GM23338 (cell line): Measurements from ENCODE around the gene OPN3. TPM values are rescaled to one million over a fixed set of nuclear protein-coding genes. Genes with fewer than 3 reads are reported as not detected.

ENCODE experiments used
- ATAC-seq: fragments of 200-7000 bp; cut with Tn5 transposase; 3 replicates; pipeline ENCODE4 v1.9.1; 2020
- DNase-seq: peaks from one replicate; pipeline ENCODE4 v3.0.0-alpha.2; 2015; ENCODE audit warnings: low spot score
- H2AFZ ChIP-seq: fragments of 200-600 bp; sonication (generic); 2 replicates; pipeline ENCODE4 v1.8.0; 2016; ENCODE audit warnings: antibody characterized with exemption, mild to moderate bottlenecking, moderate library complexity
- H3F3A ChIP-seq: fragments of 200-600 bp; sonication (generic); replicated peaks from 2 replicates; pipeline ENCODE4 v1.8.0; 2017; ENCODE audit warnings: antibody characterized with exemption, mixed run types, low read depth
- H3K27ac ChIP-seq: fragments of 200-600 bp; sonication (generic); 2 replicates; pipeline ENCODE4 v1.6.1; 2016; ENCODE audit warnings: low read depth
- H3K27me3 ChIP-seq: fragments of 200-600 bp; sonication (generic); 2 replicates; pipeline ENCODE4 v1.8.0; 2016; ENCODE audit warnings: mild to moderate bottlenecking, mixed run types, moderate library complexity; ENCODE audit not compliant: insufficient read depth
- H3K36me3 ChIP-seq: fragments of 200-600 bp; sonication (generic); 2 replicates; pipeline ENCODE4 v1.8.0; 2016; ENCODE audit warnings: mild to moderate bottlenecking; ENCODE audit not compliant: insufficient read depth
- H3K4me1 ChIP-seq: fragments of 200-600 bp; sonication (generic); 2 replicates; pipeline ENCODE4 v1.8.0; 2016; ENCODE audit warnings: mild to moderate bottlenecking, moderate library complexity; ENCODE audit not compliant: insufficient read depth
- H3K4me2 ChIP-seq: fragments of 200-600 bp; sonication (generic); 2 replicates; pipeline ENCODE4 v1.7.1; 2017; ENCODE audit warnings: mixed run types
- H3K4me3 ChIP-seq: fragments of 200-600 bp; sonication (generic); 2 replicates; pipeline ENCODE4 v1.6.1; 2016; ENCODE audit warnings: mixed run types
- H3K79me2 ChIP-seq: fragments of 200-600 bp; sonication (generic); replicated peaks from 2 replicates; pipeline ENCODE4 v1.8.0; 2017; ENCODE audit warnings: mild to moderate bottlenecking; ENCODE audit not compliant: insufficient read depth
- H3K9me2 ChIP-seq: fragments of 200-600 bp; sonication (generic); 2 replicates; pipeline ENCODE4 v1.8.0; 2017; ENCODE audit not compliant: insufficient read depth
- H4K20me1 ChIP-seq: fragments of 200-600 bp; sonication (generic); replicated peaks from 2 replicates; pipeline ENCODE4 v1.8.0; 2017; ENCODE audit warnings: mild to moderate bottlenecking; ENCODE audit not compliant: insufficient read depth
- H3K27ac Mint-ChIP-seq: 2 replicates; pipeline ENCODE4 v1.8.0; 2020; ENCODE audit warnings: inconsistent platforms, mild to moderate bottlenecking, moderate library complexity, mixed read lengths
- H3K27me3 Mint-ChIP-seq: 3 replicates; pipeline ENCODE4 v1.8.0; 2022; ENCODE audit warnings: low read depth, mild to moderate bottlenecking, moderate library complexity, mixed read lengths, inconsistent platforms; ENCODE audit not compliant: insufficient read depth, poor library complexity
- H3K36me3 Mint-ChIP-seq: 3 replicates; pipeline ENCODE4 v1.8.0; 2021; ENCODE audit warnings: low read depth, mild to moderate bottlenecking, inconsistent platforms, moderate library complexity, mixed read lengths
- H3K4me1 Mint-ChIP-seq: 3 replicates; pipeline ENCODE4 v1.8.0; 2020; ENCODE audit warnings: mild to moderate bottlenecking, inconsistent platforms, mixed read lengths
- H3K4me3 Mint-ChIP-seq: 3 replicates; pipeline ENCODE4 v1.8.0; 2021; ENCODE audit warnings: moderate library complexity, mild to moderate bottlenecking, inconsistent platforms, mixed read lengths
- H3K9me3 Mint-ChIP-seq: 3 replicates; pipeline ENCODE4 v1.8.0; 2020; ENCODE audit warnings: moderate library complexity, mild to moderate bottlenecking, inconsistent platforms, mixed read lengths
- CREB1 ChIP-seq: fragments of 250-450 bp; sonication (Bioruptor Pico); IDR thresholded peaks from 2 replicates; pipeline ENCODE4 v1.5.0; 2020; ENCODE audit warnings: low read depth, mild to moderate bottlenecking, moderate library complexity
- CTCF ChIP-seq, 2 experiments: fragments of 200-600 bp in 1 of 2; sonication (generic) in 1 of 2; conservative IDR thresholded peaks; 2 replicates each; pipeline versions ENCODE4 v1.5.1 to v1.6.1; 2016 to 2017; ENCODE audit warnings: antibody characterized with exemption in 2 of 2, low read depth in 2 of 2, mild to moderate bottlenecking in 2 of 2, moderate library complexity in 1 of 2
- EZH2 ChIP-seq: fragments of 200-600 bp; sonication (generic); IDR thresholded peaks from one replicate; pipeline ENCODE4 v1.8.0; 2017; ENCODE audit warnings: antibody characterized with exemption, mild to moderate bottlenecking, low read depth; ENCODE audit not compliant: unreplicated experiment
- EZH2phosphoT487 ChIP-seq: fragments of 200-600 bp; sonication (generic); IDR thresholded peaks from one replicate; pipeline ENCODE4 v1.8.1; 2018; ENCODE audit warnings: antibody characterized with exemption; ENCODE audit not compliant: unreplicated experiment
- NANOG ChIP-seq: IDR thresholded peaks from 2 replicates; pipeline ENCODE4 v1.6.1; 2016; ENCODE audit warnings: antibody characterized with exemption, borderline replicate concordance
- ZNF114 ChIP-seq: fragments of 250-450 bp; sonication (Bioruptor Pico); IDR thresholded peaks from 2 replicates; pipeline ENCODE4 v1.5.0; 2020; ENCODE audit warnings: mild to moderate bottlenecking, moderate library complexity
- ZNF331 ChIP-seq: fragments of 250-450 bp; sonication (Bioruptor Pico); IDR thresholded peaks from 2 replicates; pipeline ENCODE4 v1.5.0; 2020; ENCODE audit warnings: low read depth, mild to moderate bottlenecking, moderate library complexity
- polyA plus RNA-seq: library from polyadenylated mRNA; unstranded; fragments of >200 nt; fragmentation: Nextera tagmentation; extraction: Ambion mirVana; gene quantifications from 2 replicates; pipeline ENCODE4 v1.2.1, GENCODE V29; 2016
- total RNA-seq: library from RNA; depleted of rRNA; stranded (reverse); fragments of >200 nt; shearing (Covaris generic); gene quantifications from 2 replicates; pipeline ENCODE4 v1.2.3, GENCODE V29; 2014
- TF ChIP-seq, protein P1 (sequence below): IDR thresholded peaks from one replicate; pipeline ENCODE4 v1.6.1; 2018; ENCODE audit warnings: antibody characterized with exemption; ENCODE audit not compliant: unreplicated experiment
- TF ChIP-seq, protein P2 (sequence below): fragments of 250-450 bp; sonication (Bioruptor Pico); IDR thresholded peaks from 2 replicates; pipeline ENCODE4 v1.5.0; 2020; ENCODE audit warnings: mild to moderate bottlenecking, moderate library complexity

The OPN3 gene
- total and polyA plus RNA-seq, 2 experiments from 2014 or later, result 23.7 to 46.8 TPM

GRCh38 chr1:241607497-241607896 lies 32.7 kb downstream of the OPN3 start (continued):
- TF ChIP-seq, protein P1, sequence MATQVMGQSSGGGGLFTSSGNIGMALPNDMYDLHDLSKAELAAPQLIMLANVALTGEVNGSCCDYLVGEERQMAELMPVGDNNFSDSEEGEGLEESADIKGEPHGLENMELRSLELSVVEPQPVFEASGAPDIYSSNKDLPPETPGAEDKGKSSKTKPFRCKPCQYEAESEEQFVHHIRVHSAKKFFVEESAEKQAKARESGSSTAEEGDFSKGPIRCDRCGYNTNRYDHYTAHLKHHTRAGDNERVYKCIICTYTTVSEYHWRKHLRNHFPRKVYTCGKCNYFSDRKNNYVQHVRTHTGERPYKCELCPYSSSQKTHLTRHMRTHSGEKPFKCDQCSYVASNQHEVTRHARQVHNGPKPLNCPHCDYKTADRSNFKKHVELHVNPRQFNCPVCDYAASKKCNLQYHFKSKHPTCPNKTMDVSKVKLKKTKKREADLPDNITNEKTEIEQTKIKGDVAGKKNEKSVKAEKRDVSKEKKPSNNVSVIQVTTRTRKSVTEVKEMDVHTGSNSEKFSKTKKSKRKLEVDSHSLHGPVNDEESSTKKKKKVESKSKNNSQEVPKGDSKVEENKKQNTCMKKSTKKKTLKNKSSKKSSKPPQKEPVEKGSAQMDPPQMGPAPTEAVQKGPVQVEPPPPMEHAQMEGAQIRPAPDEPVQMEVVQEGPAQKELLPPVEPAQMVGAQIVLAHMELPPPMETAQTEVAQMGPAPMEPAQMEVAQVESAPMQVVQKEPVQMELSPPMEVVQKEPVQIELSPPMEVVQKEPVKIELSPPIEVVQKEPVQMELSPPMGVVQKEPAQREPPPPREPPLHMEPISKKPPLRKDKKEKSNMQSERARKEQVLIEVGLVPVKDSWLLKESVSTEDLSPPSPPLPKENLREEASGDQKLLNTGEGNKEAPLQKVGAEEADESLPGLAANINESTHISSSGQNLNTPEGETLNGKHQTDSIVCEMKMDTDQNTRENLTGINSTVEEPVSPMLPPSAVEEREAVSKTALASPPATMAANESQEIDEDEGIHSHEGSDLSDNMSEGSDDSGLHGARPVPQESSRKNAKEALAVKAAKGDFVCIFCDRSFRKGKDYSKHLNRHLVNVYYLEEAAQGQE, result no peak
- TF ChIP-seq CREB1 (no peak), NANOG (no peak), CTCF (conservative IDR thresholded peaks at IDR 0.05; ENCODE audit: low read depth in 2 of 2) (no peak), EZH2phosphoT487 (no peak), ZNF114 (CRISPR knock-in tag) (no peak)

DNA sequence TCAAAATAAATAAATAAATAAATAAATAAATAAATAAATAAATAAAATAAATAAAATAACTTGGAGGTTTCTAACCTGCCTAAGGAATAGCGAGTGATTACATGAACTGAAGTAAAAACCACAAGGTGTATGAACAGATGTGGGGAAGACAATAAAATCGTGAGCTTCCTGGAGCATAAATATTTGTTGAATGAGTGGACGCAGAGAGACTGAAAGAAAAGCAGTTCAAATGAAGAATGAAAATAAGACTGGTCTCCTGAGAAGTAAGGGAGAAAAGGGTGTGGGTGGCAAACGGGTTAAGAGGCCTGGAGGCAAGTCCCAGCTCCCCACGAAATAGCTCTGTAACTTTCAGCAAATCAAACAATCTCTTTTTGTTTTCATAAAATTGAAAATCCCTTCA lies 33.6 kb downstream of the OPN3 start:
- ATAC-seq, result no peak
- Histone ChIP-seq H3K27ac (no peak overlapping the region), H3K79me2 (no peaks in the 10 kb centered on the region), H4K20me1 (no peaks in the 10 kb centered on the region), H3K27me3 (no peaks in the 10 kb centered on the region), H3K4me1 (no peaks in the 10 kb centered on the region), H3F3A (no peaks in the 10 kb centered on the region), H3K9me2 (no peaks in the 10 kb centered on the region), H2AFZ (no peak overlapping the region), H3K36me3 (no peaks in the 10 kb centered on the region), H3K4me3 (no peak overlapping the region), H3K4me2 (no peak overlapping the region)
- Mint-ChIP-seq H3K9me3 (no peaks in the 10 kb centered on the region), H3K27me3 (peaks cover 6% of the 10 kb centered on the region), H3K4me1 (no peaks in the 10 kb centered on the region), H3K36me3 (no peaks in the 10 kb centered on the region), H3K27ac (no peak overlapping the region), H3K4me3 (no peak overlapping the region)
- no peak for TF ChIP-seq EZH2
- TF ChIP-seq NANOG, result no peak
- TF ChIP-seq CREB1, result no peak
- TF ChIP-seq ZNF331 (CRISPR knock-in tag), result no peak
- no peak for DNase-seq

- Histone ChIP-seq H4K20me1 (no peaks in the 10 kb centered on the region), H3K27me3 (no peaks in the 10 kb centered on the region), H3K4me3 (no peak overlapping the region), H3K4me2 (no peak overlapping the region), H3F3A (no peaks in the 10 kb centered on the region), H3K9me2 (no peaks in the 10 kb centered on the region), H3K79me2 (no peaks in the 10 kb centered on the region), H2AFZ (no peak overlapping the region), H3K36me3 (no peaks in the 10 kb centered on the region; the same call in 1 of the 2 replicates), H3K4me1 (no peaks in the 10 kb centered on the region), H3K27ac (no peak overlapping the region)
- Mint-ChIP-seq H3K27me3 (peaks cover 6% of the 10 kb centered on the region), H3K27ac (no peak overlapping the region), H3K36me3 (no peaks in the 10 kb centered on the region), H3K9me3 (no peaks in the 10 kb centered on the region), H3K4me1 (no peaks in the 10 kb centered on the region), H3K4me3 (no peak overlapping the region)
- ATAC-seq, result peak; percentile 92
- DNase-seq, result peak; percentile 59
- TF ChIP-seq, protein P2, sequence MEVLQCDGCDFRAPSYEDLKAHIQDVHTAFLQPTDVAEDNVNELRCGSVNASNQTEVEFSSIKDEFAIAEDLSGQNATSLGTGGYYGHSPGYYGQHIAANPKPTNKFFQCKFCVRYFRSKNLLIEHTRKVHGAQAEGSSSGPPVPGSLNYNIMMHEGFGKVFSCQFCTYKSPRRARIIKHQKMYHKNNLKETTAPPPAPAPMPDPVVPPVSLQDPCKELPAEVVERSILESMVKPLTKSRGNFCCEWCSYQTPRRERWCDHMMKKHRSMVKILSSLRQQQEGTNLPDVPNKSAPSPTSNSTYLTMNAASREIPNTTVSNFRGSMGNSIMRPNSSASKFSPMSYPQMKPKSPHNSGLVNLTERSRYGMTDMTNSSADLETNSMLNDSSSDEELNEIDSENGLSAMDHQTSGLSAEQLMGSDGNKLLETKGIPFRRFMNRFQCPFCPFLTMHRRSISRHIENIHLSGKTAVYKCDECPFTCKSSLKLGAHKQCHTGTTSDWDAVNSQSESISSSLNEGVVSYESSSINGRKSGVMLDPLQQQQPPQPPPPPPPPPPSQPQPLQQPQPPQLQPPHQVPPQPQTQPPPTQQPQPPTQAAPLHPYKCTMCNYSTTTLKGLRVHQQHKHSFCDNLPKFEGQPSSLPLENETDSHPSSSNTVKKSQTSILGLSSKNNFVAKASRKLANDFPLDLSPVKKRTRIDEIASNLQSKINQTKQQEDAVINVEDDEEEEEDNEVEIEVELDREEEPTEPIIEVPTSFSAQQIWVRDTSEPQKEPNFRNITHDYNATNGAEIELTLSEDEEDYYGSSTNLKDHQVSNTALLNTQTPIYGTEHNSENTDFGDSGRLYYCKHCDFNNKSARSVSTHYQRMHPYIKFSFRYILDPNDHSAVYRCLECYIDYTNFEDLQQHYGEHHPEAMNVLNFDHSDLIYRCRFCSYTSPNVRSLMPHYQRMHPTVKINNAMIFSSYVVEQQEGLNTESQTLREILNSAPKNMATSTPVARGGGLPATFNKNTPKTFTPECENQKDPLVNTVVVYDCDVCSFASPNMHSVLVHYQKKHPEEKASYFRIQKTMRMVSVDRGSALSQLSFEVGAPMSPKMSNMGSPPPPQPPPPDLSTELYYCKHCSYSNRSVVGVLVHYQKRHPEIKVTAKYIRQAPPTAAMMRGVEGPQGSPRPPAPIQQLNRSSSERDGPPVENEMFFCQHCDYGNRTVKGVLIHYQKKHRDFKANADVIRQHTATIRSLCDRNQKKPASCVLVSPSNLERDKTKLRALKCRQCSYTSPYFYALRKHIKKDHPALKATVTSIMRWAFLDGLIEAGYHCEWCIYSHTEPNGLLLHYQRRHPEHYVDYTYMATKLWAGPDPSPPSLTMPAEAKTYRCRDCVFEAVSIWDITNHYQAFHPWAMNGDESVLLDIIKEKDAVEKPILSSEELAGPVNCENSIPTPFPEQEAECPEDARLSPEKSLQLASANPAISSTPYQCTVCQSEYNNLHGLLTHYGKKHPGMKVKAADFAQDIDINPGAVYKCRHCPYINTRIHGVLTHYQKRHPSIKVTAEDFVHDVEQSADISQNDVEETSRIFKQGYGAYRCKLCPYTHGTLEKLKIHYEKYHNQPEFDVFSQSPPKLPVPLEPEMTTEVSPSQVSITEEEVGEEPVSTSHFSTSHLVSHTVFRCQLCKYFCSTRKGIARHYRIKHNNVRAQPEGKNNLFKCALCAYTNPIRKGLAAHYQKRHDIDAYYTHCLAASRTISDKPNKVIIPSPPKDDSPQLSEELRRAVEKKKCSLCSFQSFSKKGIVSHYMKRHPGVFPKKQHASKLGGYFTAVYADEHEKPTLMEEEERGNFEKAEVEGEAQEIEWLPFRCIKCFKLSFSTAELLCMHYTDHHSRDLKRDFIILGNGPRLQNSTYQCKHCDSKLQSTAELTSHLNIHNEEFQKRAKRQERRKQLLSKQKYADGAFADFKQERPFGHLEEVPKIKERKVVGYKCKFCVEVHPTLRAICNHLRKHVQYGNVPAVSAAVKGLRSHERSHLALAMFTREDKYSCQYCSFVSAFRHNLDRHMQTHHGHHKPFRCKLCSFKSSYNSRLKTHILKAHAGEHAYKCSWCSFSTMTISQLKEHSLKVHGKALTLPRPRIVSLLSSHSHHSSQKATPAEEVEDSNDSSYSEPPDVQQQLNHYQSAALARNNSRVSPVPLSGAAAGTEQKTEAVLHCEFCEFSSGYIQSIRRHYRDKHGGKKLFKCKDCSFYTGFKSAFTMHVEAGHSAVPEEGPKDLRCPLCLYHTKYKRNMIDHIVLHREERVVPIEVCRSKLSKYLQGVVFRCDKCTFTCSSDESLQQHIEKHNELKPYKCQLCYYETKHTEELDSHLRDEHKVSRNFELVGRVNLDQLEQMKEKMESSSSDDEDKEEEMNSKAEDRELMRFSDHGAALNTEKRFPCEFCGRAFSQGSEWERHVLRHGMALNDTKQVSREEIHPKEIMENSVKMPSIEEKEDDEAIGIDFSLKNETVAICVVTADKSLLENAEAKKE, result no peak
These were observed 34.9 kb downstream of the OPN3 start for GRCh38 chr1:241605146-241605805.
